Keratinocyte (primary cell): ENCODE results near the gene GSAP.

Experiments used
- EZH2 ChIP-seq: IDR thresholded peaks from one replicate; pipeline ENCODE4 v1.6.1; 2012; ENCODE audit warnings: inconsistent platforms, mild to moderate bottlenecking, low read length, moderate library complexity
- TF ChIP-seq, protein P1 (sequence below), 3 experiments: IDR thresholded peaks in 1 of 3; conservative IDR thresholded peaks in 1 of 3; optimal IDR thresholded peaks in 1 of 3; 2 replicates in 2 of 3; 3 replicates in 1 of 3; pipeline versions ENCODE3 to v1.5.1; 2011; ENCODE audit warnings: low read length in 3 of 3, mild to moderate bottlenecking in 3 of 3, moderate library complexity in 2 of 3, control low read depth in 1 of 3, inconsistent platforms in 1 of 3; ENCODE audit not compliant: insufficient read depth in 2 of 3; ENCODE audit errors: extremely low read depth in 1 of 3

DNA sequence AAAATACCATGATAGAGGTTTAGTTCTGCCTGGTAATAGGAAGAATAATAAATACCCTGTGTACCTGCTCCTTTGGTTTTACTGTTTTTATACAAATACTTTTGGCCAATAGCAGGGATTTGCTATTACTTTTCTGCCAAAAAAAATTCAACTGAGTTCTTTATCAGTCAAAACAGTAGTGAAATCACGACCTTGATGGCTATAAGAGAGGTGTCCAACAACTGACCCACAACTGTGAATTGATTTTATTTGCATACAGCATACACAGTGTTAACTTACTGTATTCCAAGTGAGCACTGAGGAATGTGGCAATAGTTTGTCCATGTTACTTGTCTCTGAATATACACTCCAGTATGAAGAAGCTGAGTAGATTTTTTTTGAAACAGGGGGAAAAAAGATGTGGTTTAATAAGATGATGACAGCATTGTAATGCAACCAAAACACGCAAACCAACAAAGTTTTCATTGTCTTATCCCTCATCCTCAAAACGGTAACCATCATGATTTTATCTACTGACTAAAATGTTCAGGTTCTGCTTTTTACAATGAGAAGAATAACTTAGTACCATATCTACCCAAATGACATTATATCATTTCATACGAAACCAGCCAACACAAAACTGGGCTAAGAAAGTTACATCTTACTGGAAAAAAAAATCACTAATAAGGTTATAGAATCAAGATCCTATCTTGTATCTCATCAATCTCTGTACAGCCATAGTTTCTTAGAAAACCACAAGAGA lies 63.3 kb downstream of the GSAP start:
- TF ChIP-seq, protein P1, sequence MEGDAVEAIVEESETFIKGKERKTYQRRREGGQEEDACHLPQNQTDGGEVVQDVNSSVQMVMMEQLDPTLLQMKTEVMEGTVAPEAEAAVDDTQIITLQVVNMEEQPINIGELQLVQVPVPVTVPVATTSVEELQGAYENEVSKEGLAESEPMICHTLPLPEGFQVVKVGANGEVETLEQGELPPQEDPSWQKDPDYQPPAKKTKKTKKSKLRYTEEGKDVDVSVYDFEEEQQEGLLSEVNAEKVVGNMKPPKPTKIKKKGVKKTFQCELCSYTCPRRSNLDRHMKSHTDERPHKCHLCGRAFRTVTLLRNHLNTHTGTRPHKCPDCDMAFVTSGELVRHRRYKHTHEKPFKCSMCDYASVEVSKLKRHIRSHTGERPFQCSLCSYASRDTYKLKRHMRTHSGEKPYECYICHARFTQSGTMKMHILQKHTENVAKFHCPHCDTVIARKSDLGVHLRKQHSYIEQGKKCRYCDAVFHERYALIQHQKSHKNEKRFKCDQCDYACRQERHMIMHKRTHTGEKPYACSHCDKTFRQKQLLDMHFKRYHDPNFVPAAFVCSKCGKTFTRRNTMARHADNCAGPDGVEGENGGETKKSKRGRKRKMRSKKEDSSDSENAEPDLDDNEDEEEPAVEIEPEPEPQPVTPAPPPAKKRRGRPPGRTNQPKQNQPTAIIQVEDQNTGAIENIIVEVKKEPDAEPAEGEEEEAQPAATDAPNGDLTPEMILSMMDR (optimal IDR thresholded peaks at IDR 0.05 in 1 of 3, IDR thresholded peaks at IDR 0.05 in 1 of 3, conservative IDR thresholded peaks at IDR 0.05 in 1 of 3; ENCODE audit: extremely low read depth in 1 of 3, insufficient read depth in 2 of 3, low read length in 3 of 3): no peak
- TF ChIP-seq EZH2: no peak
